PC-9 (cell line): ENCODE results near the gene DOCK1. TPM values are rescaled to one million over a fixed set of nuclear protein-coding genes. Genes with fewer than 3 reads are reported as not detected.
"Not testable (repeated sequence)": the region's sequence is repeated elsewhere in the genome, so short reads cannot be mapped to it uniquely, and the experiment has no call there.

Experiments
- BruUV-seq: library from RNA; stranded (reverse); fragments of 400-500 nt; replicated peaks from 2 replicates; lab custom pipeline; 2021; lab: Mats Ljungman, UMichigan
- CTCF ChIA-PET: fragments of 300-600 bp; sonication (Branson Sonifier 250); formaldehyde crosslinking; loops from one replicate; lab custom pipeline; 2022; ENCODE audit warnings: antibody characterized with exemption; lab: Charles Lee
- POLR2A ChIA-PET: fragments of 300-600 bp; sonication (Branson Sonifier 250); formaldehyde crosslinking; loops from one replicate; lab custom pipeline; 2022; ENCODE audit warnings: antibody characterized with exemption; ENCODE audit not compliant: unreplicated experiment; lab: Charles Lee
- DNase-seq, 2 experiments: peaks; one replicate each; pipeline versions ENCODE4 v3.0.0 to v3.0.0-alpha.2; 2015 to 2022; ENCODE audit warnings: mixed read lengths in 1 of 2
- H2AFZ ChIP-seq: fragments of 200-600 bp; sonication (generic); 2 replicates; pipeline ENCODE4 v1.8.1; 2017; ENCODE audit warnings: antibody characterized with exemption
- H3F3A ChIP-seq: fragments of 200-600 bp; sonication (generic); 2 replicates; pipeline ENCODE4 v1.8.1; 2017; ENCODE audit warnings: antibody characterized with exemption, mild to moderate bottlenecking, low read depth; ENCODE audit not compliant: insufficient read depth
- H3K27ac ChIP-seq: fragments of 200-600 bp; sonication (generic); 2 replicates; pipeline ENCODE4 v1.6.1; 2016; ENCODE audit warnings: mixed run types
- H3K27me3 ChIP-seq: fragments of 200-600 bp; sonication (generic); 2 replicates; pipeline ENCODE4 v1.6.1; 2016; ENCODE audit warnings: low read depth, mixed run types; ENCODE audit not compliant: insufficient read depth
- H3K36me3 ChIP-seq: fragments of 200-600 bp; sonication (generic); 2 replicates; pipeline ENCODE4 v1.6.1; 2016; ENCODE audit warnings: low read depth, mixed run types
- H3K4me1 ChIP-seq: fragments of 200-600 bp; sonication (generic); replicated peaks from 2 replicates; pipeline ENCODE4 v1.6.1; 2016; ENCODE audit warnings: mixed run types; ENCODE audit not compliant: insufficient read depth
- H3K4me2 ChIP-seq: fragments of 200-600 bp; sonication (generic); 2 replicates; pipeline ENCODE4 v1.6.1; 2017; ENCODE audit warnings: mixed run types
- H3K4me3 ChIP-seq: fragments of 200-600 bp; sonication (generic); 2 replicates; pipeline ENCODE4 v1.6.1; 2016; ENCODE audit warnings: mixed run types
- H3K79me2 ChIP-seq: fragments of 200-600 bp; sonication (generic); 2 replicates; pipeline ENCODE4 v1.6.1; 2017; ENCODE audit warnings: low read depth, mixed run types
- H3K9me2 ChIP-seq: fragments of 200-600 bp; sonication (generic); 2 replicates; pipeline ENCODE4 v1.8.1; 2017; ENCODE audit warnings: mild to moderate bottlenecking; ENCODE audit not compliant: insufficient read depth
- H3K9me3 ChIP-seq: fragments of 200-600 bp; sonication (generic); 2 replicates; pipeline ENCODE4 v1.8.1; 2016; ENCODE audit warnings: low read depth; ENCODE audit not compliant: insufficient read depth
- H4K20me1 ChIP-seq: fragments of 200-600 bp; sonication (generic); 2 replicates; pipeline ENCODE4 v1.8.1; 2017; ENCODE audit not compliant: insufficient read depth
- EZH2 ChIP-seq: fragments of 200-600 bp; sonication (generic); IDR thresholded peaks from 2 replicates; pipeline ENCODE4 v1.8.0; 2017; ENCODE audit warnings: antibody characterized with exemption, low read depth
- intact Hi-C: fragments of 100-400 bp; cut with micrococcal nuclease; formaldehyde crosslinking; loops from one replicate; pipeline ENCODE4 v1.10.0; 2022; ENCODE audit not compliant: unreplicated experiment
- total RNA-seq: library from RNA; stranded (reverse); gene quantifications from 2 replicates; pipeline ENCODE4 v1.2.3, GENCODE V29; 2021
- TF ChIP-seq, protein P1 (sequence below): fragments of 200-600 bp; sonication (generic); conservative IDR thresholded peaks from 2 replicates; pipeline ENCODE4 v1.6.1; 2017; ENCODE audit warnings: mixed run types, antibody characterized with exemption, mild to moderate bottlenecking, moderate library complexity

DOCK1 gene
- total RNA-seq, 1 experiment from 2014 or later, result 24.8 TPM

DNA sequence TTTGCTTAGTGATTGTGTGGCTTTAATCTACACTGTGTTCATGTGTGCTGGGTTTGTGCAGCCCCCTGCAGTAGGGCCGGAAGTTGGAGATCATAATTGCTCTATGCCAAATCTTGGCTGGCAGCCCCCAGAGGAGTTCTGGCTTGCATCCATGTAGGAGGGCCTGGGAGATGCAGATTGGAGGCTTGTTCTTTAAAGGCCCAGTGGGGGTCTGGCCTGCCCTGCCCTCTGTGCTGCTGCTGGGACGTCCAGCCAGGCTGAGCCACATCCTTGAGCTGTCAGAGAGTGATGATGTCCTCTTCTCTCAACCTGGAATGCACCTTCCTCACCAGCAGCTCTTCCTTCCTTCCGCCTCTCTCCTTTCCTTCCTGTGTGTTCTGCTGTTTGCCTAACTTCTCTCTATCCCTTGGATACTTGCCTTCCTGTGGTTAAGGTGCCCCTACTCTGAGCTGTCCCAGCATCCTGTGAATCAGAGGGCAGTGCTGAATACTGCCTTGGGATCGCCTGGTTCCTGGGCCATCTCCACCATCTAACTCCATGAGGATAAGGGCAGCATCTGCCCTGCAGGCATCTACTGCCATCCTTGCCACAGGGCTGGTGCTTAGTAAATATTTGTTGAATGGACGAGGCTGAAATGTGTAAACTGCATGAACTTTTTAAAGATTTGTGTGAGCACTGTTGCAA, 30.2 kb downstream of the DOCK1 start:
- TF ChIP-seq EZH2, result no peak
- TF ChIP-seq, protein P1, sequence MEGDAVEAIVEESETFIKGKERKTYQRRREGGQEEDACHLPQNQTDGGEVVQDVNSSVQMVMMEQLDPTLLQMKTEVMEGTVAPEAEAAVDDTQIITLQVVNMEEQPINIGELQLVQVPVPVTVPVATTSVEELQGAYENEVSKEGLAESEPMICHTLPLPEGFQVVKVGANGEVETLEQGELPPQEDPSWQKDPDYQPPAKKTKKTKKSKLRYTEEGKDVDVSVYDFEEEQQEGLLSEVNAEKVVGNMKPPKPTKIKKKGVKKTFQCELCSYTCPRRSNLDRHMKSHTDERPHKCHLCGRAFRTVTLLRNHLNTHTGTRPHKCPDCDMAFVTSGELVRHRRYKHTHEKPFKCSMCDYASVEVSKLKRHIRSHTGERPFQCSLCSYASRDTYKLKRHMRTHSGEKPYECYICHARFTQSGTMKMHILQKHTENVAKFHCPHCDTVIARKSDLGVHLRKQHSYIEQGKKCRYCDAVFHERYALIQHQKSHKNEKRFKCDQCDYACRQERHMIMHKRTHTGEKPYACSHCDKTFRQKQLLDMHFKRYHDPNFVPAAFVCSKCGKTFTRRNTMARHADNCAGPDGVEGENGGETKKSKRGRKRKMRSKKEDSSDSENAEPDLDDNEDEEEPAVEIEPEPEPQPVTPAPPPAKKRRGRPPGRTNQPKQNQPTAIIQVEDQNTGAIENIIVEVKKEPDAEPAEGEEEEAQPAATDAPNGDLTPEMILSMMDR, result no peak
- CTCF ChIA-PET, result no interaction called here
- Histone ChIP-seq H3F3A (no peaks in the 10 kb centered on the region), H3K4me3 (no peak overlapping the region), H3K36me3 (no peaks in the 10 kb centered on the region), H3K4me1 (no peaks in the 10 kb centered on the region), H2AFZ (no peak overlapping the region), H3K4me2 (no peak overlapping the region), H3K27me3 (no peaks in the 10 kb centered on the region), H3K79me2 (no peaks in the 10 kb centered on the region), H3K27ac (no peak overlapping the region), H3K9me2 (no peaks in the 10 kb centered on the region), H4K20me1 (no peaks in the 10 kb centered on the region), H3K9me3 (no peaks in the 10 kb centered on the region)
- no peak for DNase-seq
- intact Hi-C loops, result no loop called here
- POLR2A ChIA-PET, result no interaction called here
- no TSS peak for BruUV-seq

DNA sequence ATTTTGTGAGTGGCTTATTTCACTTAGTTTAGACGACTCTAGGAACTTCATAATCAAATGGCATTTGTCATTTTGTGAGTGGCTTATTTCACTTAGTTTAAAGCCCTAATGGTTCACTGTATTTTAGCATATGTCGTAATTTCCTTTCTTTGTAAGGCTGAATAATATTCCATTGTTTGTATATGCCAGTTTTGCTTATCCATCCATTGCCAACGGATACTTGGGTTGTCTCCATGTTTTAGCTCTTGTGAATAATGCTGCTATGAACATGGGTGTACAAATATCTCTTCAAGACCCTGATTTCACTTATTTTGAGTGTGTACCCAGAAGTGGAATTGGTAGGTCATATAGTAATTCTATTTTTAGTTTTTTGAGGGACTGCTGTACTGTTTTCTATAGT, 31.8 kb downstream of the DOCK1 start:
- ChIA-PET POLR2A (no interaction called here), CTCF (no interaction called here)
- H2AFZ ChIP-seq, result no peak overlapping the region
- no peaks in the 10 kb centered on the region for H3K4me1 ChIP-seq
- H3K79me2 ChIP-seq, result no peaks in the 10 kb centered on the region
- BruUV-seq, result no TSS peak
- no peaks in the 10 kb centered on the region for H3K36me3 ChIP-seq
- intact Hi-C loops, result no loop called here
- DNase-seq, result no peak
- H3K4me3 ChIP-seq, result no peak overlapping the region
- H3K27ac ChIP-seq, result no peak overlapping the region
- no peaks in the 10 kb centered on the region for H3F3A ChIP-seq
- no peak for TF ChIP-seq EZH2
- TF ChIP-seq, protein P1, result no peak
- H4K20me1 ChIP-seq, result no peaks in the 10 kb centered on the region
- H3K9me2 ChIP-seq, result no peaks in the 10 kb centered on the region
- H3K4me2 ChIP-seq, result no peak overlapping the region
- H3K27me3 ChIP-seq, result no peaks in the 10 kb centered on the region
- no peaks in the 10 kb centered on the region for H3K9me3 ChIP-seq

DNA sequence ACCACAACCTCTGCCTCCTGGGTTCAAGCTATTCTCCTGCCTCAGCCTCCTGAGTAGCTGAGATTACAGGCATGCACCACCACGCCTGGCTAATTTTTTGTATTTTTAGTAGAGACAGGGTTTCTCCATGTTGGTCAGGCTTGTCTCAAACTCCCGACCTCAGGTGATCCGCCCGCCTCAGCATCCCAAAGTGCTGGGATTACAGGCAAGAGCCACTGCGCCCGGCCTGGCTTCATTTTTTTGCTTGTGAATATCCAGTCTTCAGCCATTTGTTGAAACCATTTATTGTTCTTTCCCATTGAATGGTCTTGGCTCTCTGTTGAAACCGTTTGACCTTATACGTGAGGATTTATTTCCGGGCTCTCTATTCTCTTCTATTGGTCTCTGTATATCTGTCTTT, 32.9 kb downstream of the DOCK1 start:
- H3K27ac ChIP-seq, POLR2A ChIA-PET, H3F3A ChIP-seq, H3K79me2 ChIP-seq, H3K9me3 ChIP-seq, CTCF ChIA-PET, H3K4me1 ChIP-seq, DNase-seq, H4K20me1 ChIP-seq, intact Hi-C loops, H2AFZ ChIP-seq, H3K4me2 ChIP-seq, H3K4me3 ChIP-seq, H3K36me3 ChIP-seq, H3K9me2 ChIP-seq, H3K27me3 ChIP-seq, BruUV-seq: not testable (repeated sequence)

DNA sequence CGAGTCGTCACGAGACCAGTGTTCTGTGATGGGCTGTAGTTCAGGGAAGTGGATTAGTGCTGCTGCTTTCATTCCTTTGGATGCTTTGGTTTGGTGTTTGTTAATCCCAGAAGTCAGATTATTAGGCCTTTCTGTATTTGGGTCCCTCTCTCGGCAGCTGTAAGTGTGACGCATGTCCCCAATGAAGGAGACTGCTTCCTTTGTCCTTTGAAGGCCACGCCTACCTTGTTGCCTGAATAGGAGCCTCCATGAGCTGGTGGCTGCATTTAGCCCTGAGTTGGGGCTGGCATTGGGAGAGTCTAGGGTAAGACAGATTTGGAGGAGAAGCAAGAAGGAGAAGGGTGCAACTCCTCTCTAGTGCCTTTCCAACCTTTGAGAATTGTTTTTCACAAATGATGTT, 34.5 kb downstream of the DOCK1 start:
- H3K9me3 ChIP-seq, result no peaks in the 10 kb centered on the region
- H2AFZ ChIP-seq, result no peak overlapping the region
- intact Hi-C loops, result no loop called here
- H3K27ac ChIP-seq, result no peak overlapping the region
- DNase-seq, result no peak
- no peak overlapping the region for H3K4me3 ChIP-seq
- no peaks in the 10 kb centered on the region for H3F3A ChIP-seq
- H3K9me2 ChIP-seq, result no peaks in the 10 kb centered on the region
- no peak overlapping the region for H3K4me2 ChIP-seq
- BruUV-seq, result no TSS peak
- no peaks in the 10 kb centered on the region for H3K36me3 ChIP-seq
- no peaks in the 10 kb centered on the region for H3K4me1 ChIP-seq
- H3K27me3 ChIP-seq, result no peaks in the 10 kb centered on the region
- ChIA-PET POLR2A (no interaction called here), CTCF (no interaction called here)
- H3K79me2 ChIP-seq, result no peaks in the 10 kb centered on the region
- H4K20me1 ChIP-seq, result no peaks in the 10 kb centered on the region
- no peak for TF ChIP-seq EZH2
- TF ChIP-seq, protein P1, result no peak
